GM12878 (cell line): ENCODE measurements around the gene RAB3GAP1. TPM values are rescaled to one million over a fixed set of nuclear protein-coding genes. Genes with fewer than 3 reads are reported as not detected.

ENCODE experiments used
- ATAC-seq: fragments of 200-7000 bp; cut with Tn5 transposase; 3 replicates; pipeline ENCODE4 v1.9.1; 2020; ENCODE audit warnings: mild to moderate bottlenecking, moderate library complexity
- BruUV-seq: library from RNA; stranded (reverse); fragments of 400-500 nt; replicated peaks from 2 replicates; lab custom pipeline; 2021; lab: Mats Ljungman, UMichigan
- CTCF ChIA-PET: fragments of 300-600 bp; sonication (Branson Sonifier 250); formaldehyde crosslinking; extraction: SDS; loops from one replicate; lab custom pipeline; 2021; ENCODE audit warnings: inconsistent platforms; lab: Yijun Ruan, JAX
- POLR2A ChIA-PET: fragments of 350-600 bp; formaldehyde crosslinking; extraction: SDS; loops from one replicate; lab custom pipeline; 2021; ENCODE audit warnings: inconsistent platforms; lab: Charles Lee
- RAD21 ChIA-PET: fragments of 300-600 bp; sonication (Branson Sonifier 250); formaldehyde crosslinking; loops from one replicate; lab custom pipeline; 2023; ENCODE audit warnings: antibody characterized with exemption; ENCODE audit not compliant: unreplicated experiment; lab: Charles Lee
- SMC1A ChIA-PET: fragments of 300-600 bp; sonication (Branson Sonifier 250); formaldehyde crosslinking; loops from one replicate; lab custom pipeline; 2023; ENCODE audit not compliant: unreplicated experiment, uncharacterized antibody; lab: Charles Lee
- DNase-seq: peaks from one replicate; pipeline ENCODE4 v3.0.0-alpha.2; 2011; ENCODE audit warnings: low read depth, low spot score
- FAIRE-seq: peaks from 3 replicates; lab custom pipeline; 2011; peaks lifted over from hg19 to GRCh38; lab: Jason Lieb, UNC
- H2AFZ ChIP-seq: 2 replicates; pipeline ENCODE4 v1.6.0; 2011; ENCODE audit warnings: low read depth, low read length, control low read depth; ENCODE audit not compliant: control insufficient read depth
- H3K27ac ChIP-seq: 2 replicates; pipeline ENCODE4 v1.5.1; 2011; ENCODE audit warnings: control low read depth; ENCODE audit not compliant: control insufficient read depth, insufficient read depth
- H3K27me3 ChIP-seq, 2 experiments: replicated peaks in 1 of 2; 2 replicates each; pipeline versions ENCODE4 v1.6.0 to v1.6.1; 2011; ENCODE audit warnings: low read length in 1 of 2; ENCODE audit not compliant: control insufficient read depth in 2 of 2, insufficient read depth in 2 of 2
- H3K36me3 ChIP-seq, 2 experiments: 2 replicates each; pipeline ENCODE4 v1.5.1; 2011; ENCODE audit warnings: low read length in 1 of 2; ENCODE audit not compliant: control insufficient read depth in 2 of 2, insufficient read depth in 2 of 2
- H3K4me1 ChIP-seq: 2 replicates; pipeline ENCODE4 v1.6.1; 2011; ENCODE audit warnings: mild to moderate bottlenecking, low read length, moderate library complexity, mixed read lengths; ENCODE audit not compliant: control insufficient read depth, insufficient read depth
- H3K4me2 ChIP-seq: 2 replicates; pipeline ENCODE4 v1.6.0; 2011; ENCODE audit warnings: control low read depth; ENCODE audit not compliant: control insufficient read depth, insufficient read depth
- H3K4me3 ChIP-seq: fragments of 200-600 bp; sonication (generic); 2 replicates; pipeline ENCODE4 v1.5.1; 2016
- H3K79me2 ChIP-seq: 2 replicates; pipeline ENCODE4 v1.6.0; 2011; ENCODE audit warnings: low read length; ENCODE audit not compliant: control insufficient read depth, insufficient read depth
- H3K9ac ChIP-seq: 2 replicates; pipeline ENCODE4 v1.8.0; 2011; ENCODE audit warnings: low read length, control low read depth, mixed read lengths; ENCODE audit not compliant: control insufficient read depth, insufficient read depth
- H3K9me3 ChIP-seq: replicated peaks from 3 replicates; pipeline ENCODE4 v1.5.1; 2011; ENCODE audit warnings: mild to moderate bottlenecking, low read length; ENCODE audit not compliant: control insufficient read depth, insufficient read depth
- H4K20me1 ChIP-seq: 2 replicates; pipeline ENCODE4 v1.6.0; 2011; ENCODE audit not compliant: control insufficient read depth, insufficient read depth
- ATF2 ChIP-seq: IDR thresholded peaks from 2 replicates; pipeline ENCODE4 v1.6.1; 2012; ENCODE audit warnings: low read length, inconsistent platforms
- EGR1 ChIP-seq, 2 experiments: IDR thresholded peaks; 1 replicate in 1 of 2; 2 replicates in 1 of 2; pipeline ENCODE4 v1.6.1; 2011 to 2012; ENCODE audit warnings: low read depth in 2 of 2, low read length in 2 of 2, borderline replicate concordance in 1 of 2, mild to moderate bottlenecking in 1 of 2, moderate library complexity in 1 of 2
- ESRRA ChIP-seq: IDR thresholded peaks from 2 replicates; pipeline ENCODE4 v1.6.1; 2012; ENCODE audit warnings: mild to moderate bottlenecking, low read length, improper control_type of control experiment
- FOXK2 ChIP-seq: fragments of 450-650 bp; IDR thresholded peaks from 2 replicates; pipeline ENCODE4 v1.6.1; 2017; ENCODE audit warnings: mild to moderate bottlenecking, moderate library complexity
- JUNB ChIP-seq: IDR thresholded peaks from 2 replicates; pipeline ENCODE4 v1.6.1; 2016; ENCODE audit warnings: antibody characterized with exemption, mild to moderate bottlenecking
- MXI1 ChIP-seq: fragments of 150-350 bp; IDR thresholded peaks from 2 replicates; pipeline ENCODE4 v1.6.1; 2011; ENCODE audit warnings: low read depth, mild to moderate bottlenecking, inconsistent platforms, low read length, improper control_type of control experiment
- POLR2AphosphoS5 ChIP-seq: IDR thresholded peaks from 2 replicates; pipeline ENCODE4 v1.6.1; 2011; ENCODE audit warnings: mild to moderate bottlenecking, low read length, inconsistent platforms
- SREBF1 ChIP-seq: IDR thresholded peaks from 2 replicates; pipeline ENCODE4 v1.6.1; 2012; ENCODE audit warnings: mild to moderate bottlenecking, low read length
- ZNF207 ChIP-seq: fragments of 450-650 bp; IDR thresholded peaks from 2 replicates; pipeline ENCODE4 v1.6.1; 2014; ENCODE audit warnings: antibody characterized with exemption, mild to moderate bottlenecking, borderline replicate concordance
- ZNF687 ChIP-seq: fragments of 450-650 bp; IDR thresholded peaks from 2 replicates; pipeline ENCODE4 v1.6.1; 2017; ENCODE audit warnings: mild to moderate bottlenecking, moderate library complexity
- ZZZ3 ChIP-seq: IDR thresholded peaks from 2 replicates; pipeline ENCODE4 v1.6.1; 2011; ENCODE audit warnings: low read depth; ENCODE audit not compliant: control insufficient read depth, insufficient read length
- WGBS: methylation state at CpG from one replicate; pipeline ENCODE4 v1.1.6; 2016; ENCODE audit warnings: low lambda C conversion rate; ENCODE audit not compliant: insufficient replicate concordance, insufficient coverage; ENCODE audit errors: missing lambda C conversion rate; 5-methylcytosine and 5-hydroxymethylcytosine counted together
- in situ Hi-C: fragments of 300-500 bp; cut with MboI; formaldehyde crosslinking; loops from 9 replicates; pipeline ENCODE4 v1.14.3; 2018; ENCODE audit warnings: mixed read lengths
- intact Hi-C: fragments of 100-400 bp; cut with micrococcal nuclease; formaldehyde crosslinking; loops from one replicate; pipeline ENCODE4 v1.14.2; 2022; ENCODE audit not compliant: unreplicated experiment
- polyA plus RNA-seq, 11 experiments: library from polyadenylated mRNA; depleted of rRNA in 4 of 11; unstranded in 6 of 11; stranded (reverse) in 5 of 11; fragments of >200 nt; fragmentation: Nextera tagmentation in 4 of 11; fragmentation: Illumina TruSeq in 1 of 11; extraction: Ambion mirVana in 4 of 11; extraction: Trizol in 1 of 11; gene quantifications; 1 replicate in 1 of 11; 2 replicates in 10 of 11; pipeline versions ENCODE4 v1.2.1 to v1.2.3, GENCODE V29; 2011 to 2016; ENCODE audit warnings: inconsistent platforms in 2 of 11, missing spikeins in 2 of 11, low read depth in 1 of 11
- total RNA-seq, 4 experiments: library from RNA; depleted of rRNA in 3 of 4; stranded (reverse); fragments of >200 nt in 3 of 4; fragmentation: Illumina TruSeq in 1 of 4; extraction: Trizol in 1 of 4; gene quantifications; 2 replicates each; pipeline versions ENCODE4 v1.2.1 to v1.2.3, GENCODE V29; 2013 to 2021
- TF ChIP-seq, protein P1 (sequence below): fragments of 450-650 bp; IDR thresholded peaks from 2 replicates; pipeline ENCODE4 v1.6.1; 2017; ENCODE audit warnings: borderline replicate concordance
- TF ChIP-seq, protein P2 (sequence below): IDR thresholded peaks from 2 replicates; pipeline ENCODE4 v1.6.1; 2012; ENCODE audit warnings: mild to moderate bottlenecking, low read depth, low read length

Gene RAB3GAP1
- total and polyA plus RNA-seq, 10 of the 15 experiments (the other 5 are each of a cell fraction or from before 2014, with no cell fraction given), result 13.7 to 36.9 (median 21.0) TPM

GRCh38 chr2:135093670-135094330 is 41.7 kb downstream of the RAB3GAP1 start:
- Histone ChIP-seq H3K27ac (no peak overlapping the region), H3K79me2 (no peaks in the 10 kb centered on the region), H3K4me2 (no peak overlapping the region), H3K27me3 (no peaks in the 10 kb centered on the region), H3K4me1 (no peaks in the 10 kb centered on the region), H3K9me3 (peaks cover 2% of the 10 kb centered on the region; the same call in 2 of the 3 replicates), H3K9ac (no peak overlapping the region), H2AFZ (no peak overlapping the region), H4K20me1 (no peaks in the 10 kb centered on the region), H3K36me3 (peaks cover 0 to 10% of the 10 kb centered on the region in 2 experiments; a peak in 2 of 4 replicates), H3K4me3 (no peak overlapping the region)
- FAIRE-seq, result no peak
- POLR2A ChIA-PET, result no interaction called here
- DNase-seq, result no peak
- no TSS peak for BruUV-seq
- RAD21 ChIA-PET, result no interaction called here
- in situ Hi-C loops (no loop called here), intact Hi-C loops (no loop called here)
- no peak for ATAC-seq
- CTCF ChIA-PET, result interaction anchor here (1.1 kb wide), 1 partner anchor 616 kb away, joined by 3 read pairs; no protein-coding TSS in a partner anchor
- 99% methylated on average over 3 of the region's 3 CpGs for WGBS
- SMC1A ChIA-PET, result interaction anchor here (0.8 to 1.4 kb wide), 3 partner anchors 12 to 565 kb away, joined by 3 to 5 read pairs (median 3); no protein-coding TSS in a partner anchor
- TF ChIP-seq FOXK2 (no peak), ATF2 (no peak), ZZZ3 (no peak), MXI1 (no peak), JUNB (no peak), POLR2AphosphoS5 (no peak), EGR1 (IDR thresholded peaks at IDR 0.05; ENCODE audit: borderline replicate concordance in 1 of 2, low read depth in 2 of 2, low read length in 2 of 2) (no peak), SREBF1 (no peak), ZNF207 (no peak), ESRRA (no peak), ZNF687 (no peak)
- TF ChIP-seq, protein P1, sequence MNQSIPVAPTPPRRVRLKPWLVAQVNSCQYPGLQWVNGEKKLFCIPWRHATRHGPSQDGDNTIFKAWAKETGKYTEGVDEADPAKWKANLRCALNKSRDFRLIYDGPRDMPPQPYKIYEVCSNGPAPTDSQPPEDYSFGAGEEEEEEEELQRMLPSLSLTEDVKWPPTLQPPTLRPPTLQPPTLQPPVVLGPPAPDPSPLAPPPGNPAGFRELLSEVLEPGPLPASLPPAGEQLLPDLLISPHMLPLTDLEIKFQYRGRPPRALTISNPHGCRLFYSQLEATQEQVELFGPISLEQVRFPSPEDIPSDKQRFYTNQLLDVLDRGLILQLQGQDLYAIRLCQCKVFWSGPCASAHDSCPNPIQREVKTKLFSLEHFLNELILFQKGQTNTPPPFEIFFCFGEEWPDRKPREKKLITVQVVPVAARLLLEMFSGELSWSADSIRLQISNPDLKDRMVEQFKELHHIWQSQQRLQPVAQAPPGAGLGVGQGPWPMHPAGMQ, result no peak
- TF ChIP-seq, protein P2, sequence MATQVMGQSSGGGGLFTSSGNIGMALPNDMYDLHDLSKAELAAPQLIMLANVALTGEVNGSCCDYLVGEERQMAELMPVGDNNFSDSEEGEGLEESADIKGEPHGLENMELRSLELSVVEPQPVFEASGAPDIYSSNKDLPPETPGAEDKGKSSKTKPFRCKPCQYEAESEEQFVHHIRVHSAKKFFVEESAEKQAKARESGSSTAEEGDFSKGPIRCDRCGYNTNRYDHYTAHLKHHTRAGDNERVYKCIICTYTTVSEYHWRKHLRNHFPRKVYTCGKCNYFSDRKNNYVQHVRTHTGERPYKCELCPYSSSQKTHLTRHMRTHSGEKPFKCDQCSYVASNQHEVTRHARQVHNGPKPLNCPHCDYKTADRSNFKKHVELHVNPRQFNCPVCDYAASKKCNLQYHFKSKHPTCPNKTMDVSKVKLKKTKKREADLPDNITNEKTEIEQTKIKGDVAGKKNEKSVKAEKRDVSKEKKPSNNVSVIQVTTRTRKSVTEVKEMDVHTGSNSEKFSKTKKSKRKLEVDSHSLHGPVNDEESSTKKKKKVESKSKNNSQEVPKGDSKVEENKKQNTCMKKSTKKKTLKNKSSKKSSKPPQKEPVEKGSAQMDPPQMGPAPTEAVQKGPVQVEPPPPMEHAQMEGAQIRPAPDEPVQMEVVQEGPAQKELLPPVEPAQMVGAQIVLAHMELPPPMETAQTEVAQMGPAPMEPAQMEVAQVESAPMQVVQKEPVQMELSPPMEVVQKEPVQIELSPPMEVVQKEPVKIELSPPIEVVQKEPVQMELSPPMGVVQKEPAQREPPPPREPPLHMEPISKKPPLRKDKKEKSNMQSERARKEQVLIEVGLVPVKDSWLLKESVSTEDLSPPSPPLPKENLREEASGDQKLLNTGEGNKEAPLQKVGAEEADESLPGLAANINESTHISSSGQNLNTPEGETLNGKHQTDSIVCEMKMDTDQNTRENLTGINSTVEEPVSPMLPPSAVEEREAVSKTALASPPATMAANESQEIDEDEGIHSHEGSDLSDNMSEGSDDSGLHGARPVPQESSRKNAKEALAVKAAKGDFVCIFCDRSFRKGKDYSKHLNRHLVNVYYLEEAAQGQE, result no peak
